Measurements from ENCODE around the gene CFAP44. TPM values are rescaled to one million over a fixed set of nuclear protein-coding genes. Genes with fewer than 3 reads are reported as not detected.

CFAP44 gene
- total RNA-seq, 1 donor from 2014 or later: 2.0 TPM

Other genes with a start within 250 kb of the CFAP44 start
- under 0.01 and 0.09 TPM in 2 replicates for gene BOC, start 229.9 kb downstream of the CFAP44 start, total RNA-seq
- gene SPICE1, start 73.7 kb upstream of the CFAP44 start, total RNA-seq: 6.6 and 8.5 TPM in 2 replicates
- 0.09 TPM in 1 of 2 replicates, not detected in the other for gene SIDT1, start 91.1 kb upstream of the CFAP44 start, total RNA-seq

All from dermis blood vessel endothelial cell (primary cell).